Measurements from ENCODE around the gene ADGRG1. TPM values are rescaled to one million over a fixed set of nuclear protein-coding genes. Genes with fewer than 3 reads are reported as not detected.

ADGRG1 gene
- total and polyA plus RNA-seq, 2 donors (not counting 1 experiment from before 2014, with no cell fraction given): 0.20 to 0.61 TPM

- H3K27ac Mint-ChIP-seq: no peak overlapping the region
- no peak for TF ChIP-seq EZH2 (IDR thresholded peaks at IDR 0.05; ENCODE audit: borderline replicate concordance, insufficient read depth, low read depth, low read length, poor library complexity, severe bottlenecking)
- TF ChIP-seq, protein P1, sequence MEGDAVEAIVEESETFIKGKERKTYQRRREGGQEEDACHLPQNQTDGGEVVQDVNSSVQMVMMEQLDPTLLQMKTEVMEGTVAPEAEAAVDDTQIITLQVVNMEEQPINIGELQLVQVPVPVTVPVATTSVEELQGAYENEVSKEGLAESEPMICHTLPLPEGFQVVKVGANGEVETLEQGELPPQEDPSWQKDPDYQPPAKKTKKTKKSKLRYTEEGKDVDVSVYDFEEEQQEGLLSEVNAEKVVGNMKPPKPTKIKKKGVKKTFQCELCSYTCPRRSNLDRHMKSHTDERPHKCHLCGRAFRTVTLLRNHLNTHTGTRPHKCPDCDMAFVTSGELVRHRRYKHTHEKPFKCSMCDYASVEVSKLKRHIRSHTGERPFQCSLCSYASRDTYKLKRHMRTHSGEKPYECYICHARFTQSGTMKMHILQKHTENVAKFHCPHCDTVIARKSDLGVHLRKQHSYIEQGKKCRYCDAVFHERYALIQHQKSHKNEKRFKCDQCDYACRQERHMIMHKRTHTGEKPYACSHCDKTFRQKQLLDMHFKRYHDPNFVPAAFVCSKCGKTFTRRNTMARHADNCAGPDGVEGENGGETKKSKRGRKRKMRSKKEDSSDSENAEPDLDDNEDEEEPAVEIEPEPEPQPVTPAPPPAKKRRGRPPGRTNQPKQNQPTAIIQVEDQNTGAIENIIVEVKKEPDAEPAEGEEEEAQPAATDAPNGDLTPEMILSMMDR (IDR thresholded peaks at IDR 0.05): no peak
- H3K4me1 Mint-ChIP-seq: no peaks in the 10 kb centered on the region
- Histone ChIP-seq H3K27ac (ENCODE audit: low read length in 2 of 2) (no peak overlapping the region), H3K4me3 (ENCODE audit: control extremely low read depth in 1 of 5, extremely low read depth in 1 of 5, insufficient read depth in 1 of 5, low read depth in 2 of 5, low read length in 4 of 5) (no peak overlapping the region), H3K27me3 (replicated peaks in 1 of 4; ENCODE audit: control extremely low read depth in 1 of 4, control insufficient read depth in 3 of 4, insufficient read depth in 4 of 4, low read length in 3 of 4) (peaks cover 0 to 3% (median 0%) of the 10 kb centered on the region in 4 experiments), H3K79me2 (ENCODE audit: control insufficient read depth, insufficient read depth, low read length) (no peaks in the 10 kb centered on the region), H3K4me2 (replicated peaks; ENCODE audit: low read depth, low read length, poor library complexity, severe bottlenecking) (no peak overlapping the region), H3K36me3 (replicated peaks in 1 of 2; ENCODE audit: control extremely low read depth in 1 of 2, control insufficient read depth in 1 of 2, extremely low read depth in 1 of 2, insufficient read depth in 2 of 2, low read length in 1 of 2) (no peaks in the 10 kb centered on the region), H3K9ac (ENCODE audit: low read length) (no peak overlapping the region), H3K9me3 (ENCODE audit: control extremely low read depth in 1 of 3, control insufficient read depth in 2 of 3, insufficient read depth in 1 of 3, low read length in 2 of 3) (no peaks in the 10 kb centered on the region), H2AFZ (ENCODE audit: insufficient read depth, low read depth, low read length, poor library complexity, severe bottlenecking) (no peak overlapping the region), H4K20me1 (ENCODE audit: control insufficient read depth, insufficient read depth, low read length, poor library complexity, severe bottlenecking) (no peaks in the 10 kb centered on the region), H3K4me1 (ENCODE audit: control insufficient read depth in 2 of 2, insufficient read depth in 2 of 2, low read length in 2 of 2) (no peaks in the 10 kb centered on the region)
- H3K4me3 Mint-ChIP-seq: no peak overlapping the region
- ATAC-seq (ENCODE audit: low read depth) (no peak), DNase-seq (no peak)
- 93% methylated on average over 22 of the region's 27 CpGs for WGBS (ENCODE audit: insufficient coverage)
- intact Hi-C loops (cut with micrococcal nuclease): no loop called here
- ChIA-PET POLR2A (no interaction called here), CTCF (no interaction called here)
- H3K9me3 Mint-ChIP-seq (ENCODE audit: insufficient read depth): no peaks in the 10 kb centered on the region
- H3K27me3 Mint-ChIP-seq: peaks cover 12% of the 10 kb centered on the region
Observed at GRCh38 chr16:57620335-57621231, 7.8 kb upstream of the ADGRG1 start.

Measured in B cell (primary cell).